NK-92 treated with Interleukin-12 subunit alpha and Interleukin-12 subunit beta, amount 100 ng/mL, for 24 hours (cell line): ENCODE measurements around the gene GTF3C1.

ENCODE experiments used
- DNase-seq: peaks from one replicate; lab custom pipeline; 2025; lab: John Stamatoyannopoulos, UW

GTF3C1 gene

GRCh38 chr16:27520982-27521673, 28.6 kb downstream of the GTF3C1 start:
- no peak for DNase-seq

- no peak for DNase-seq
Measured at GRCh38 chr16:27518226-27518625, 31.5 kb downstream of the GTF3C1 start.

GRCh38 chr16:27517664-27518063, 32.0 kb downstream of the GTF3C1 start:
- DNase-seq, result no peak

DNA sequence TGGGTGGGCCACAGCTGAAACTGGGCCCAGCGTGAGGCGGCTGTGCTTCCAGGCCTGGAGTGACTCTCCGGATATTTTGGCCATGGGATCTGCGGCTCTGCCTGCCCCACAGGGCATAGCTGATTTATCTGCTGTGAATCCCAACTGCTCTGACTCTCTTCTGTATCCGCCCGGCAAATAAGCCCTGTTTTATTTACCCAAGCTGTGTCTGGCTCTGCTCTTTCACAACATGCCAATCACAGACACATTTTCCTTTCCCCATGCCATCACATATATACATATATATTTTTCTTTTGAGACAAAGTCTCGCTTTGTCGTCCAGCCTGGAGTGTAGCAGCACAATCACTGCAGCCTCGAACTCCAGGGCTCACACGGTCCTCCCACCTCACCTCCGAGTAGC, 33.3 kb downstream of the GTF3C1 start:
- no peak for DNase-seq

DNA sequence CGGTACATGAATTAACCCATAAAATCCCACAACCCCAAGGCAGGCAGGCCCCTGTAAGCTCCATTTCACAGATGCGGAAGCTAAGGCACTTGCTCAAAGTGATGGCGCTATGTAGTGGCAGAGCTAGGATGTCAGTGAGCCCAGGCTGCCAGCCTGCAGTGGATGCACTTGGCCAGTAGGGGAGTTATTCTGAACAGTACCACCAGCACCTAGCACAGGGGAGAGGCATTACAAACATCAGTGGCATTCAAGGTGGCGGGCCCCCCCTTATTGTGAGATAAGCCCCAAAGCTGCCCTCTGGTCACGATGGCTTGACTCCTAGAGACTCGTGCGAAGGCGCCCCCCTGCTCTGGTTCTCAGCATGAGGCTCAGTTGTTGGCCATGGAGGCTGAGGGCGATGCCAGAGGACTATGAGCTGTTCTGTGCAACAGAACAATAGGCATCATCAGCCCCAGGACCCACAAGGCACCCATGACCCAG, 33.8 kb downstream of the GTF3C1 start:
- DNase-seq, result no peak

- DNase-seq, result no peak
Measured at GRCh38 chr16:27514806-27515205, 34.9 kb downstream of the GTF3C1 start.

- DNase-seq, result no peak
Measured at GRCh38 chr16:27511657-27512448, 37.9 kb downstream of the GTF3C1 start.

- DNase-seq, result no peak
Measured at GRCh38 chr16:27508476-27508875, 41.2 kb downstream of the GTF3C1 start.

DNA sequence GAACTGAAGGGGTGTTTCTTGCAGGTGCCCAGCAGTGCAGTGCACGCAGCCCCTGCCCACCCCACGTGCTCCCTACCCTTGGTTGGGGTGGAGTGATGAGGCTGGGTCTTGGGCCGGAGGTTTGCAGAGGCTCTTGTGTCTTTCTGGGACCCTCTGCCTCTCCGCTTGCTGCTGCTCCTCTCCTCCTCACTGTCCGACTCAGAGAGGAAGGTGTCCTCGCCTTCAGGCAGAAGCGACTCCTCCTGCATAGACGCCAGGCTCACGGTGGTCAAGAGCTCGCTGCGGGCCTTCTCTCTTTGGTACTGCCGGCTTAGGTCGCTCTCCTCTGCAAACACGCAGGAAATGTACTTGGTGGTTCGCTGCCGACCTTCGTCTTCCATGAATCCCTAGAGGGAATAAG, 42.9 kb downstream of the GTF3C1 start:
- DNase-seq, result no peak

DNA sequence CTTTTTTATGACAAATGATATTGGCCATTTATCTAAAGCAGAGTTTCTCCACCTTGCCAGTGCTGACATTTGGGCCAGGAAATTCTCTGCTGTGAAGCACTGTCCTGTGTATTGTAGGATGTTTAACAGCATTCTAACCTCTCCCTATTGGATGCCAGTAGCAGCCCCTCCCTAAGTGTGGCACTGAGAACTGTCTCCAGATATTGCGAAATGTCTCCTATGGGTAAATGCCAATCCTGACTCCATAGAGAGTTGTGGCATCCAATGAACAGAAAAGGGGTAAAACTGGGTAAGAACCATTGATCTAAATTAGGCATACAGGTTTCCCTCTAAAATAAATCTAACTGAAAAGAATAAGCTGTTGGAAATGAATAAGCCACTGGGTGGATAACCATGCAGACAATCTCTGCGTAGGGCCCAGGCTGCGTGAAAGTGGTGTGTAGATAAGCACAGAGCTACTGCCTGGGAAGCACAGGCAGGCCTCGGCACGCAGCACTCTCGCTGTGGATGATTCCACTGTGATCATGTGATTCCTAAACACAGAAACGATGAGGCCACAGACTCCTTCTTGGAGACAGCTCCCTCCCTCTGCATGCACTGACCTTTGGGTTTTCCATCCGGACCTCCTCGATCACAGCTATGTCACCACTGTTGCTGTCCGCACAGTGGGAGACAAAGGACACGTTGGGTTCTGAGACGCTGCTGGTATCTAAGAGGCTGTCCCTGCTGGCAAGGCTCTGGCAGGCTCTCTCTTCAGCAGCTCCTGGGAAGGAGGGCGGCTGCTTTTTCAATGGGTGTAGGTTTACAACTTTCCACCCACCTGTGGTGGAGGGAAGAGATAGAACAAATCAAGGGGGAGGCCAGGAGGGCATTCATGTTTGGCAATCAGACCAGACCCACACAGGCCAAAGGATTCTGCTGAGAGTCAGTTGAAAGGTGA, 44.1 kb downstream of the GTF3C1 start:
- DNase-seq, result no peak

DNA sequence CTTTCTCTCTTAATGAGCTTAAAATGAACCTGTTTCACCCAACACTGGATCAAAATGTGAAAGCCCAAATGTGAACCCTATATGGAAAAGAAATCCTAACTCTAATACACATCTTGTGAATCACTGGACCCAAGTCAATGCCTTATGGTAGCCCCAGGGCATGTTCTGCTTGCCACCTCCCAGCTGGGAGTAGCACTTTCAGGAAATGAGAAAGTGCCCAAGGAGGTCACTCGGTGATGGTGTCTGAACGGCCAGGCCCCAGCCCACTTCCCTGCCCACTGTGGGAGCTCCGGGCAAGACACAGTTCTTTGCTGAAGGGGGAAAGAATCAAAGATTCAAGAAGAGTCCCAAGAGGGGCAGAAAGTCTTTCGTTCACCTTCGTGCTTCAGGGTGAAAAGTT, 46.1 kb downstream of the GTF3C1 start:
- no peak for DNase-seq

DNA sequence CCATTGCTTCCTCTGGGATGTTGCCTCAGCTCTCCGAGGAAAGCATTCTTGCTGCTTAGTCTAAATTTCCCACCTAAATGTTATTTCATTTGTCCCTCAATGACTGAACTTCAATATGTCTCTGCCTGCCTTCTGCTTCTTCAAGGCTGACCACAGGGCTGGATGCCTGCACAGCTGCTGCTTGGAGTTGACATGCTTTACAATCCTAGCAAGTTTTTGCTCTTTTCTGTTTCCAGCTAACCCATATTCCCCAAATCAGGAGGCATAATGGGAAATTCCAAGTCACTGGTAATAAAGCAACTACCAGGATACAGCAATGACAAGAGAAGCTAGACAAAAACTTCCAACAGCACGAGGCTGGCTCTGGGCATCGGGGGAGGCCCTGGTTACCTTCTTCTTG, 48.9 kb downstream of the GTF3C1 start:
- no peak for DNase-seq

DNA sequence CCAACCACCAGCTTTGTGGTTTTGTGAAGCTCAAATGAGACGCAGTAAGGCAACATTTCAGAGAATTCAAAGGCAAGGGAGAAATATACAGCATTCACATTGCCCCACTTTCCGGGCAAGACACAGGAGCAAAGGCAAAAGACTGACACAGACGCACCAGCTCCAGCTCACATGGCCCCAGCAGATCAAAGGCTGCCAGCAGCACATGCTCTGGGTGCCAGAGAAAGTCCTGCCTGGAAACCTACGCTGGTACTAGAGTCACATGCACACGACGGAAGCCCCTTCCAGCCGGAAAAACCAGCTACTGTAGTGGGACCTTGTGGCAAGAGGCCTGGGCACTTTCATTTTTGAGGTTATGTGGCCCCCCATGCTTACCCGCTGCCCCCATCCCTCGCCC, 50.1 kb downstream of the GTF3C1 start:
- no peak for DNase-seq

DNA sequence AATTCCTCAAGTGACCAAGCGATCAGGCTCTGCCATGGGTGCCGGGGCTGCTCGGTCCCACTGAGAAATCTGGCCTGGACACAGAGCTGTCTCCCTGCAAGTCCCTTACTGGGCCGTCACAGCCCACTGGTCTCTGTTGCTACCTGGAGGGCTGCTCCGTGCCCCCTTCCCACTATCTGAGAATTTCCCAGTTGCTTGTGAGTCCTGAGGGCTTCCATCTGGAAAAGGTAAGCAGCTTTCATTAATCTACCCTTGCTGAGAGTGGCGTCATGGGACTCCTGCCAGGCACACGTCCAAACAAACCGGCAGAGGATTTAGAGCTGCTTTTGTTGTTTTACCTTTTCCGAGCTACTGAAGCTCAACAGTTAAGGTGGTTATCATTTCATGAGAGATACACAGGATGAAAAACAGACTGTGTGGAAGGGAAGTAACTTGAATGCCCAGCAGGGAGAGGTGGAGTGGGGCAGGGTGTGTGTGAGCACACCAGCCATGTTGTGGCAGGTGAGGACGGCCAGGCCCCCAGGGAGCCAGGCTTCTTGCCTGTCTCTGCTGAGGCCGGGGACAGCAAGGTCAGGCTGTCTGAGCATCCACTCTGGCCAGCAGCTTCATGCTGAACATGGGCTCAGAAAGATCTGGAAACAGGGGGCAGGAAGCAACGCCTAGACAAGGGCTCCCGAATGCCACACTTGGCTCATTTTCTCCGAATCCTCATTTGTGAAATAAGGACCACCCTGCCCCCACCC, 50.6 kb downstream of the GTF3C1 start:
- no peak for DNase-seq

- no peak for DNase-seq
Measured at GRCh38 chr16:27498031-27498825, 51.5 kb downstream of the GTF3C1 start.

- no peak for DNase-seq
Measured at GRCh38 chr16:27495191-27495590, 54.5 kb downstream of the GTF3C1 start.

GRCh38 chr16:27492588-27492979, 57.1 kb downstream of the GTF3C1 start:
- DNase-seq, result no peak

DNA sequence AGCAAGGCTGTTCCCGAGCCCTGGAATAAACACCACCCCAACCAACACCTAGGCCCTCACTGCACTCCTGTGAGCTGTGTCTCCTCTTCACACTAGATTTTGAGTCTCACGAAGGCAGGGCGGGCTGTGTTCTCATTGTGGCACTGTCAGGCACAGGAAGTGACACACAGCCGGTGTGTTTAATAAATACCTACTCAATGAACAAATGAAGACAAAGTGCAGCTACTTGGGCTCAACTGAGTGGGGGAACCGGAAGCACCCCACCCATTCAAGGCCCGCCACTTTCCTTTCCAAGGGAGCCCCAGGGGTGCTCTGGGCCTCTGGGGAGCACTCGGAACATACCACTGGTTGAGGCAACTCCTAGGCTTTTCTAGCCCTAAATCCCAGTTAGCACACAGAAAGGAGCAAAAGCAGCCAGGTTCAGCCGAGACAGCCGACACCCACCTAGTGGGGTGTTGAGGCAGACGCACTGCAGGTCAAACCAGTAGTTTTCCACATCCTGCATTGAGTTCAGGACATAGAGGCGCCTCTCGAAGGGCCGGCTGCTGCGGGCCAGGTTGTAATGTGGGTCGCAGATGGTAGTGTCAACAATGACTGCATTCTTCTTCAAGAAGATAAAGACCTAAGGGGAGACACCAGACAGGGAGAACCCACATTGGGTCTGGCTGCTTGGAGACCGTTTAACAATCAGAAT, 57.7 kb downstream of the GTF3C1 start:
- DNase-seq, result no peak

DNA sequence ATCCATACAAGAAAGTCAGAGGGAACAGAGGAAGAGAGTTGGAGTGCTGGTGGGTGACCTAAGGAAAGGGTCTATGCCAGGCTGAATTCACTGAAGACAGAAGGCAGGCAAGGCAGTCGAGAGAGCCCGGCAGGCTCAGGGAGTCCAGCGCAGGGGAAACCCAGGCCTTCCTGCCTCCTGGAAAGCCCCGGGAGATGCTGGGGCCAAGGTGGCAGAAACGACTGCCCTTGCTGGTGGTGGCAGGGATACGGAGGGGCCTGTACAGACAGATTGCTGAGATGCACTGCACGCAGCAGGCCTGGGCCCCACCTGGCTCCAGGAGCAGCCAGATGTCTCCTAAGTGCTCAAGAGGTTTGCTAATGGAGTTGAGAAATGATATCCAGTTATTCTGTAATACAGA, 59.8 kb downstream of the GTF3C1 start:
- no peak for DNase-seq

- no peak for DNase-seq
Measured at GRCh38 chr16:27489421-27489820, 60.3 kb downstream of the GTF3C1 start.
